Right lobe of liver (tissue), 6 donors: ENCODE results near the gene SLC24A3. TPM values are rescaled to one million over a fixed set of nuclear protein-coding genes. Genes with fewer than 3 reads are reported as not detected.

Experiments used
- ATAC-seq, 4 donors: fragments of 200-7000 bp; cut with Tn5 transposase; one replicate each; pipeline ENCODE4 v1.9.1; 2020; ENCODE audit warnings: mild to moderate bottlenecking in 4 of 4, moderate library complexity in 4 of 4
- DNase-seq, 3 donors: peaks; one replicate each; pipeline ENCODE4 v3.0.0-alpha.2; 2020
- H3K27ac ChIP-seq, 3 donors: fragments of 200-600 bp; one replicate each; pipeline ENCODE4 v1.8.0; 2022
- H3K27me3 ChIP-seq, 2 donors: fragments of 200-600 bp; one replicate each; pipeline ENCODE4 v1.8.0; 2022
- H3K36me3 ChIP-seq, 4 donors: fragments of 200-600 bp; sonication (generic) in 1 of 4; one replicate each; pipeline versions ENCODE4 v1.5.1 to v1.8.0; 2017 to 2022; ENCODE audit warnings: control low read depth in 1 of 4
- H3K4me1 ChIP-seq, 4 donors: fragments of 200-600 bp; sonication (generic) in 1 of 4; one replicate each; pipeline versions ENCODE4 v1.5.1 to v1.8.0; 2017 to 2022; ENCODE audit warnings: control low read depth in 1 of 4
- H3K4me3 ChIP-seq, 3 donors: fragments of 200-600 bp; one replicate each; pipeline ENCODE4 v1.8.0; 2022
- H3K9me3 ChIP-seq, 4 donors: fragments of 200-600 bp; sonication (generic) in 1 of 4; one replicate each; pipeline versions ENCODE4 v1.5.1 to v1.8.0; 2017 to 2022; ENCODE audit warnings: control low read depth in 1 of 4
- POLR2A ChIP-seq: fragments of 450-650 bp; IDR thresholded peaks from one replicate; pipeline ENCODE4 v1.6.1; 2017; ENCODE audit warnings: antibody characterized with exemption, mild to moderate bottlenecking
- WGBS: methylation state at CpG from one replicate; pipeline ENCODE4 v1.1.6; 2018; ENCODE audit warnings: low coverage, low lambda C conversion rate; ENCODE audit not compliant: insufficient coverage; ENCODE audit errors: missing lambda C conversion rate; 5-methylcytosine and 5-hydroxymethylcytosine counted together
- intact Hi-C, 2 donors: fragments of 100-400 bp; cut with DNase I; formaldehyde crosslinking; loops; one replicate each; pipeline versions ENCODE4 v1.11.2 to v1.14.1; 2022
- total RNA-seq, 6 experiments: library from RNA; depleted of rRNA in 2 of 6; stranded (reverse); fragments of >200 nt in 2 of 6; fragmentation: NEBNext Ultra II Directional in 3 of 6; extraction: Animal tissue kit (Norgen Biotek cat#: 25700) in 3 of 6; gene quantifications; one replicate each; pipeline versions ENCODE4 v1.1.0 to v1.2.4, GENCODE V29; 2016 to 2023
- TF ChIP-seq, protein P1 (sequence below), 4 donors: fragments of 200-600 bp in 3 of 4; fragments of 450-650 bp in 1 of 4; IDR thresholded peaks; one replicate each; pipeline versions ENCODE4 v1.5.1 to v1.8.0; 2016 to 2022; ENCODE audit warnings: antibody characterized with exemption in 4 of 4, mild to moderate bottlenecking in 2 of 4
- donor health status: DM: no; HTN: yes; CAD: no.
- donor health status: DM: no; HTN: no; CAD: no.
- donor health status: DM: no; HTN: no; CAD: no.
- donor health status: DM: no; HTN: yes; CAD: no.
- donor health status: DM: no; HTN: yes; CAD: no.

Gene SLC24A3
- total RNA-seq, 6 experiments from 2014 or later = 0.06 to 0.49 (median 0.27) TPM

DNA sequence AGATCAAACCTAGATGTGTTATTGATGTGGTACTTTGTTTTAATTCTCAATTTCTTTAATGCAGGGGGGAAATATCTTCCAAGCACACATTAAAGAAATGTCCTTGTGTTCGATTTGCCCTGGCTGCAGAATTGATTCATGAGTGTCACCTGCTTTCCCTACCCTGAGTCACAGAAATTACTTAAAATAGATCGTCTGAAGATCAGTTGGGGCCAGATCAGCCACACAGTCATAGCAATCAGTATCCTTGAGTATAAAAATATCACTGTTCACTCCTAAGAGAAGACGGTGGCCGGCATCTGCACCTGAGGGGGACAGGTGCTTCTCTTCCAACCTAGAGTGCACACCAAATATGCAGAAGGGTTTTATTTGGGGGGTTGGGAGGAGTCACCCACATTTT, 430.4 kb downstream of the SLC24A3 start:
- H3K9me3 ChIP-seq = no peaks in the 10 kb centered on the region
- DNase-seq (no peak), ATAC-seq (no peak)
- WGBS = 56% methylated on average over 4 of the region's 4 CpGs
- no peak for TF ChIP-seq POLR2A
- TF ChIP-seq, protein P1, sequence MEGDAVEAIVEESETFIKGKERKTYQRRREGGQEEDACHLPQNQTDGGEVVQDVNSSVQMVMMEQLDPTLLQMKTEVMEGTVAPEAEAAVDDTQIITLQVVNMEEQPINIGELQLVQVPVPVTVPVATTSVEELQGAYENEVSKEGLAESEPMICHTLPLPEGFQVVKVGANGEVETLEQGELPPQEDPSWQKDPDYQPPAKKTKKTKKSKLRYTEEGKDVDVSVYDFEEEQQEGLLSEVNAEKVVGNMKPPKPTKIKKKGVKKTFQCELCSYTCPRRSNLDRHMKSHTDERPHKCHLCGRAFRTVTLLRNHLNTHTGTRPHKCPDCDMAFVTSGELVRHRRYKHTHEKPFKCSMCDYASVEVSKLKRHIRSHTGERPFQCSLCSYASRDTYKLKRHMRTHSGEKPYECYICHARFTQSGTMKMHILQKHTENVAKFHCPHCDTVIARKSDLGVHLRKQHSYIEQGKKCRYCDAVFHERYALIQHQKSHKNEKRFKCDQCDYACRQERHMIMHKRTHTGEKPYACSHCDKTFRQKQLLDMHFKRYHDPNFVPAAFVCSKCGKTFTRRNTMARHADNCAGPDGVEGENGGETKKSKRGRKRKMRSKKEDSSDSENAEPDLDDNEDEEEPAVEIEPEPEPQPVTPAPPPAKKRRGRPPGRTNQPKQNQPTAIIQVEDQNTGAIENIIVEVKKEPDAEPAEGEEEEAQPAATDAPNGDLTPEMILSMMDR (IDR thresholded peaks at IDR 0.05) = no peak
- H3K4me1 ChIP-seq = no peaks in the 10 kb centered on the region
- H3K27me3 ChIP-seq = no peaks in the 10 kb centered on the region
- H3K4me3 ChIP-seq = no peak overlapping the region
- intact Hi-C loops = no loop called here
- no peaks in the 10 kb centered on the region for H3K36me3 ChIP-seq
- H3K27ac ChIP-seq = no peak overlapping the region

DNA sequence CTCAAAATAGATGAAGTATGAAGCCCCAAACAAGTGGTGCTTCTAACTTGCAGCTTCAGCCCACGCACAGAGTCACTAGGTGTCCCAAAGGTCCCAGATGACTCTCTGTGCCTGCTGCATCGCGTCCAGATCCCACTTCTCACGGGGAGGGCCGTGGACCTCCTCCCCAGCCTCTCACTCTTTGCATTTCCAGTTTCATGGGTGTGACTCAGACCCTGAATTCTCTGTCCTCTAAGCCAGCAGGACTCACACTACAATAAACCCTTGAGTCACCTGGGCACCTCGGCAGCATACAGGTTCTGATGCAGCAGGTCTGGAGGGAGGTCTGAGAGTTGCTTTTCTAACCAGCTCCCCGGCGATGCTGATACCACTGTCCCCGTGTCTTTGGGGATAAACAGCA, 431.6 kb downstream of the SLC24A3 start:
- ATAC-seq (no peak), DNase-seq (no peak)
- Histone ChIP-seq H3K4me3 (no peak overlapping the region), H3K9me3 (no peaks in the 10 kb centered on the region), H3K27me3 (no peaks in the 10 kb centered on the region), H3K36me3 (no peaks in the 10 kb centered on the region), H3K27ac (no peak overlapping the region), H3K4me1 (no peaks in the 10 kb centered on the region)
- TF ChIP-seq, protein P1 (IDR thresholded peaks at IDR 0.05) = no peak
- TF ChIP-seq POLR2A = no peak
- intact Hi-C loops = no loop called here
- WGBS = 60% methylated on average over 1 of the region's 9 CpGs

DNA sequence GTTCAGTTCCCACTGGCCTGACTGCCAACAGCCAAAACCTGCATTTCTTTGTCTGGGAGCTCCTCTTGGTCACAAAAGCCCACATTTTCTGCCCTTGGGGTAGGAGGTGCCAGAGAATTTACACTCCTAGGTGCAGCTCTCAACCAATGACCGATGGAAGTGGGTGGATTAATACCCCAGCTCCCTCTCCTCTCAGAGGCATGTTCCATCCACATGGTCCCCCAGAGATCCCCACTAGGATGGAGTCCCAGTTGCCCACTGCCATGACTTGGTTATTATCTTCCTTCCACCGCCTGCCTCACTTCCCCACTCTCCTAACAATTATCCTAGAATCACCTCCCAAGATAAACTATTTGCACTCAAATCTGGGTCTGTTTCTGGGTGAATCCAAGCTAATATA, 434.5 kb downstream of the SLC24A3 start:
- DNase-seq (no peak), ATAC-seq (no peak)
- 81% methylated on average over 2 of the region's 2 CpGs for WGBS
- H3K27ac ChIP-seq = no peak overlapping the region
- TF ChIP-seq POLR2A = no peak
- TF ChIP-seq, protein P1 (IDR thresholded peaks at IDR 0.05) = no peak
- H3K36me3 ChIP-seq = no peaks in the 10 kb centered on the region
- no peaks in the 10 kb centered on the region for H3K27me3 ChIP-seq
- no peak overlapping the region for H3K4me3 ChIP-seq
- H3K4me1 ChIP-seq = no peaks in the 10 kb centered on the region
- no peaks in the 10 kb centered on the region for H3K9me3 ChIP-seq
- intact Hi-C loops = no loop called here

DNA sequence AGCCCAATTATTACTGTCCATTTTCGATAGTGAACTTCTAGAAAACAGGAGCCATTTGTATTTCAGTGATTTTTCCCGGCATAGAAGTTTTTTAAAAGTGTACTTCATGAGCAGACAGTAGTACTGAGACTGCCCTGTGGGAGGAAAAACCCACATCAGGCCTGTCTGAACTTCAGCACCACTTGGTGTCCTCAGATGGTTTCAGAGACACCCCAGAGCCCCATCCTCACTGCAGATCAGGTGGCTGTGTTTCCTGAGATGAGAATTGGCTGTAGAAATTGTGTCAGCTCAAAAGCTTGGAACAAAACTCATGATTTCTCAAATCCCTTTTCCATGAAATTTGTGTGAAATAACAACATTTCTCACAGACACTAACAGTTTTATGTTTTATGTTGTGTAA, 435.6 kb downstream of the SLC24A3 start:
- Histone ChIP-seq H3K4me3 (no peak overlapping the region), H3K36me3 (no peaks in the 10 kb centered on the region), H3K9me3 (no peaks in the 10 kb centered on the region), H3K27me3 (no peaks in the 10 kb centered on the region), H3K27ac (no peak overlapping the region), H3K4me1 (no peaks in the 10 kb centered on the region)
- no peak for ATAC-seq
- DNase-seq = no peak
- TF ChIP-seq, protein P1 (IDR thresholded peaks at IDR 0.05) = no peak
- TF ChIP-seq POLR2A = no peak
- 85% methylated on average over 2 of the region's 2 CpGs for WGBS
- intact Hi-C loops = no loop called here

DNA sequence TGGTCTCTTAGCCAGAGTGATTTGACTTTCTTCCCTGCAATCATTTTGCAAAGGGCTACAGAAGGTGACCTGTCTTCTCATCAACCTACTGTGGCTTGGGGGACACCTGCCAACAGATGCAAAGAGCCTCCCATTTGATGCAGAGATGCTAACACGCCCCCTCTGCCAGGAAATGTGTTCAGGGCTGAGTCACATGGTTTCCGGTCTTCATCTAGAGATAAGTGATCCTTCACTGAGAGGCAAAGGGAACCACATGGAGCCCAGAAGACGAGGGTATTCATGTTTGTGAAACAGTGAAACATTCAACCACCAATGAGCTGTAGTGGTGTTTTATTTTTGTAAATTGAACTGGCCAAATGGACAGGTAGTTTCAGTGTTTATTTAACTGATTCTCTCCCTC, 436.6 kb downstream of the SLC24A3 start:
- H3K36me3 ChIP-seq = no peaks in the 10 kb centered on the region
- WGBS = 58% methylated on average over 2 of the region's 3 CpGs
- intact Hi-C loops = no loop called here
- no peak overlapping the region for H3K4me3 ChIP-seq
- no peak overlapping the region for H3K27ac ChIP-seq
- no peak for TF ChIP-seq POLR2A
- TF ChIP-seq, protein P1 (IDR thresholded peaks at IDR 0.05) = no peak
- H3K9me3 ChIP-seq = no peaks in the 10 kb centered on the region
- H3K27me3 ChIP-seq = no peaks in the 10 kb centered on the region
- H3K4me1 ChIP-seq = no peaks in the 10 kb centered on the region
- ATAC-seq (no peak), DNase-seq (no peak)
